ENCODE results near the gene GRIA2.

- TF ChIP-seq REST (IDR thresholded peaks at IDR 0.05) (no peak), SP1 (IDR thresholded peaks at IDR 0.05) (no peak), YY1 (IDR thresholded peaks at IDR 0.05) (no peak), GABPA (IDR thresholded peaks at IDR 0.05 in 1 of 2, conservative IDR thresholded peaks at IDR 0.05 in 1 of 2) (no peak), TAF1 (conservative IDR thresholded peaks at IDR 0.05) (no peak)
- TF ChIP-seq, protein P1, sequence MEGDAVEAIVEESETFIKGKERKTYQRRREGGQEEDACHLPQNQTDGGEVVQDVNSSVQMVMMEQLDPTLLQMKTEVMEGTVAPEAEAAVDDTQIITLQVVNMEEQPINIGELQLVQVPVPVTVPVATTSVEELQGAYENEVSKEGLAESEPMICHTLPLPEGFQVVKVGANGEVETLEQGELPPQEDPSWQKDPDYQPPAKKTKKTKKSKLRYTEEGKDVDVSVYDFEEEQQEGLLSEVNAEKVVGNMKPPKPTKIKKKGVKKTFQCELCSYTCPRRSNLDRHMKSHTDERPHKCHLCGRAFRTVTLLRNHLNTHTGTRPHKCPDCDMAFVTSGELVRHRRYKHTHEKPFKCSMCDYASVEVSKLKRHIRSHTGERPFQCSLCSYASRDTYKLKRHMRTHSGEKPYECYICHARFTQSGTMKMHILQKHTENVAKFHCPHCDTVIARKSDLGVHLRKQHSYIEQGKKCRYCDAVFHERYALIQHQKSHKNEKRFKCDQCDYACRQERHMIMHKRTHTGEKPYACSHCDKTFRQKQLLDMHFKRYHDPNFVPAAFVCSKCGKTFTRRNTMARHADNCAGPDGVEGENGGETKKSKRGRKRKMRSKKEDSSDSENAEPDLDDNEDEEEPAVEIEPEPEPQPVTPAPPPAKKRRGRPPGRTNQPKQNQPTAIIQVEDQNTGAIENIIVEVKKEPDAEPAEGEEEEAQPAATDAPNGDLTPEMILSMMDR (IDR thresholded peaks at IDR 0.05; ENCODE audit: low read depth, low read length, missing input control), result no peak
Measured at GRCh38 chr4:157246964-157247363, 26.4 kb downstream of the GRIA2 start.
